Skin epidermis (tissue), 12 donors: ENCODE results near the gene CCDC120.

Experiments used
- H3K27ac ChIP-seq, 21 experiments: fragments of 200-600 bp; sonication (generic) in 11 of 21; one replicate each; pipeline ENCODE4 v1.5.0; 2020; ENCODE audit warnings: mild to moderate bottlenecking in 3 of 21, inconsistent platforms in 2 of 21, moderate library complexity in 2 of 21
- H3K4me3 ChIP-seq, 7 experiments: fragments of 200-600 bp; sonication (generic) in 2 of 7; one replicate each; pipeline ENCODE4 v1.5.0; 2020; ENCODE audit warnings: inconsistent platforms in 2 of 7, mild to moderate bottlenecking in 2 of 7, moderate library complexity in 1 of 7

Gene CCDC120

DNA sequence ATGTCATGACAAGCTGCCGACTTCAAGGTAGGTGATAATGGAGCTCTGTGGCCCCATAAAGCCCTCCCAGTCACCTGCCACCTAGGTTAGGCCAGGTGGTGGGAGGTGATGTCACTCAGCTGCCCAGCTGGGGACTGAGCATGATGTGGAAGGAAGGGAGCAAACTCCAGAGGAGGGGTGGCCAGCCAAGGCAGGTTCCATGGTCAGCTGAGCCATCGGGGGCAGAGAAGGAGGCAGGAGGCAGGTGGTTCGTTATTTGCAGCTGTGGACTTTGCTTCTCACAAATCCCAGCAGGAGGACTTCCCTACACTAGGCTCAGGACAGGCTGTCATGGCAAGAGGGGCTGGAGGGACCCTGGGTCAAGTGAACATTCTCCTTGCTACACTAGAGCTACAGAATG lies 2.1 kb downstream of the CCDC120 start:
- peak overlapping the region in 1 of 21 experiments; percentile 22 for H3K27ac ChIP-seq
- no peak overlapping the region for H3K4me3 ChIP-seq

GRCh38 chrX:49061490-49061889 lies 2.7 kb downstream of the CCDC120 start:
- H3K4me3 ChIP-seq, result no peak overlapping the region
- no peak overlapping the region for H3K27ac ChIP-seq

GRCh38 chrX:49061916-49062315 lies 3.1 kb downstream of the CCDC120 start:
- H3K27ac ChIP-seq, result no peak overlapping the region
- H3K4me3 ChIP-seq, result no peak overlapping the region

DNA sequence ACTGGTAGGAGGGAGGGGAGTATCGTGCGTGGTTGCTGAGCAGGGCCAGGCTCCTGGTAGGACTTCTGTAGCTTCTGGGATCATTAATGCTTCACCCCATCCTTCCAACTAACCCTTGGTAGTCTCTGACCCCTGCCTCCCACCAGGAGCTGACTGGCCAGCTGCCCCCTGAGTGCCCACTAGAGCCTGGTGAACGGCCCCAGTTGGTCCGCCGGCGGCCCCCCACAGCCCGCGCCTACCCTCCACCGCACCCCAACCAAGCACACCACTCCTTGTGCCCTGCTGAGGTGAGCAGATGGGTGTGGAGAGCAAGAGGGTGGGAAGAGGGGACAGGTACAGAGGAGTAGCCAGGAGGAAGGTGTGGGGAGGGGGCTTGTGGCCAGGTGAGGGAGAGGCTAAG lies 4.9 kb downstream of the CCDC120 start:
- no peak overlapping the region for H3K27ac ChIP-seq
- H3K4me3 ChIP-seq, result no peak overlapping the region

GRCh38 chrX:49064303-49064702 lies 5.5 kb downstream of the CCDC120 start:
- Histone ChIP-seq H3K4me3 (no peak overlapping the region), H3K27ac (no peak overlapping the region)

DNA sequence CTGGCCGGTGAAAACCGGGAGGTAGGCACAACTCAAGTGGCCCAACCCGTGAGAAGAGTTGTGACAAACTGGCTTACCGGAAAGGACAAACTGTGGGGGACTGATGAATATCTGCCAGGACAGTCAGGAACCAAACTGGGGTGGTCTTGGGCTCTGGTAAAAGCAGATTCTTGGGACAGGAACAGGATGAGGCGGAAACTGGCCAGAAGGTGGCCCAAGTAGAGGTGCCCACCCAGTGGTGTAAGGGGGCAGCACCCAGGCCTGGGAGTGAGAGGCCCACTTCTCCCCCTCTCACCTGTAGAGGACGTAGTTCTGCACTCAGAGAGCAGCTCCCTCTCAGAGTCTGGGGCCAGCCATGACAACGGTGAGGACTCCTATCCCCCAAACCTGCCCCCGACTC lies 5.9 kb downstream of the CCDC120 start:
- no peak overlapping the region for H3K27ac ChIP-seq
- no peak overlapping the region for H3K4me3 ChIP-seq

GRCh38 chrX:49066278-49066677 lies 7.5 kb downstream of the CCDC120 start:
- Histone ChIP-seq H3K27ac (no peak overlapping the region), H3K4me3 (no peak overlapping the region)

- Histone ChIP-seq H3K4me3 (no peak overlapping the region), H3K27ac (no peak overlapping the region)
Measured at GRCh38 chrX:49066690-49067089, 7.9 kb downstream of the CCDC120 start.

DNA sequence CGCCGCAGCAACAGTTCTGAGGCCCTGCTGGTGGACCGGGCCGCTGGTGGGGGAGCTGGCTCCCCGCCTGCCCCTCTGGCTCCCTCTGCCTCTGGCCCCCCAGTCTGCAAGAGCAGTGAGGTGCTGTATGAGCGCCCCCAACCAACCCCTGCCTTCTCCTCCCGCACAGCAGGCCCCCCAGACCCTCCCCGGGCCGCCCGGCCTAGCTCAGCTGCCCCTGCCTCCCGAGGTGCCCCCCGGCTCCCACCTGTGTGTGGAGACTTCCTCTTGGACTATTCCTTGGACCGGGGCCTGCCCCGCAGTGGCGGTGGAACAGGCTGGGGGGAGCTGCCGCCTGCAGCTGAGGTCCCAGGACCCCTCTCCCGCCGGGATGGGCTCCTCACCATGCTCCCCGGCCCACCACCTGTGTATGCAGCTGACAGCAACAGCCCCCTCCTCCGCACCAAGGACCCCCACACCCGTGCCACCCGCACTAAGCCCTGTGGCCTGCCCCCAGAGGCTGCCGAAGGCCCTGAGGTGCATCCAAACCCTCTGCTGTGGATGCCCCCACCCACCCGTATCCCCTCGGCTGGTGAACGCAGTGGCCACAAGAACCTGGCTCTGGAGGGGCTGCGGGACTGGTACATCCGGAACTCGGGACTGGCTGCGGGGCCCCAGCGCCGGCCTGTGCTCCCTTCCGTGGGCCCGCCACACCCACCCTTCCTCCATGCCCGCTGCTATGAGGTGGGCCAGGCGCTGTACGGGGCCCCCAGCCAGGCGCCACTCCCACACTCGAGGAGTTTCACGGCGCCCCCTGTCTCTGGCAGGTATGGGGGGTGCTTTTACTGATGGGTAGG lies 8.7 kb downstream of the CCDC120 start:
- H3K4me3 ChIP-seq, result no peak overlapping the region
- no peak overlapping the region for H3K27ac ChIP-seq

DNA sequence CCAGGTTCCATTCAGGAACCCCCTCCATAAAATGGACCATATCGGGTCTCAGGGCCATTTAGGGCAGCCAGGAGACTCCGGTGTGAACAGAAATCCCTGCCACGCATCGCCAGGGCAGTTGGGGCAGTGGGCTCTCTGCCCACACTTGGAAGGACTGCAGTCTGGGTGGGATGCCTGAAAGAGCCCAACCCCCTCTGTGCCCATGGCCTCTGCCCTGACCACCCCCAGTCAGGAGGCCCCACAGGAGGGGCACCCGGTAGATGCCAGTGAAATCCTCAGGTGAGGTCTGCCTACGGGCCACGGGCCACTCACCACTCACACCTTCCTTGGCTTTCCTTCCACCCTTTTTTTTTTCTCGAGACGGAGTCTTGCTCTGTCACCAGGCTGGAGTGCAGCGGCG lies 10.2 kb downstream of the CCDC120 start:
- H3K4me3 ChIP-seq, result no peak overlapping the region
- no peak overlapping the region for H3K27ac ChIP-seq

GRCh38 chrX:49070988-49071387 lies 12.2 kb downstream of the CCDC120 start:
- no peak overlapping the region for H3K27ac ChIP-seq
- no peak overlapping the region for H3K4me3 ChIP-seq

DNA sequence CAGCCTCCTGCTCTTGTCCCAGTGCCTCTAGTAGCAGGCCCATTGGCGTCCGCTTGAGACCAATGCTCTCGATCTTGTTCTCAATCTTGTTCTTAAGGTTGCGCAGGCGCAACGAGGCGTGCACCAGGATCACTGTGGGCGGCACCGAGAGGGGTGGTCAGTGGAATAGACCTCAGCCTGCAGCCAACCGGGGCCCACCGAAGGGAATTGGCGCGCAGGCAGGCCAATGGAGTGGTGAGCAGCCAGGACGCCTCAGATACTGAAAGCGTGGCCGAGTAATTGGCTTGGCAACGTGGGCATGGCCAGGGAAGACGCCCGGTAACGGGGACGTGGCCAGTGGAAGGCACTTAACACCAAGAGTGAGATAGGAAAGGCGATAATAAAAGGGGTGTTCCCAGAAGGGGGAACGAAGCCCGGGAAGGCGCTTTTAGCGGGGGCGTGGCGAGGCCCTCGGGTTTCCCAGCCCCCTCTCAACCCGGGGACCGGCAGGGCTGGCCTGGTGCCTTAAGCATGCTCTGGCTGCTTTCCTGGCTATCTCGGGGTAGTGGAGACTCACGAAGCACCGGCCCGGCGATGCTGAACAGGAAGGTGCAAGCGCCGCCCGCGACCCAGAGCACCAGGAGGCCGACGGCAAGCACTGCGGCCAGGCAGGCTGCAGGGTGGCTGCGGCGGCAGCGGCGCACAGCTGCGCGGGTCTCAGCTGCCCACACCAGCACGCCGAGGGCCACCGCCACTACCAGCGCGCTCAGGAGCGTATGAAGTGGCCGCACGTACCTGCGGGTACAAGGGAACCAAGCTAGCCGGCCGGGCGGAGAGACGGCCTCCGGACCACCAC lies 13.3 kb downstream of the CCDC120 start:
- peak overlapping the region in 6 of 7 experiments; percentile 21 to 53 (median 37) for H3K4me3 ChIP-seq
- peak overlapping the region in 1 of 21 experiments; percentile 31 for H3K27ac ChIP-seq

DNA sequence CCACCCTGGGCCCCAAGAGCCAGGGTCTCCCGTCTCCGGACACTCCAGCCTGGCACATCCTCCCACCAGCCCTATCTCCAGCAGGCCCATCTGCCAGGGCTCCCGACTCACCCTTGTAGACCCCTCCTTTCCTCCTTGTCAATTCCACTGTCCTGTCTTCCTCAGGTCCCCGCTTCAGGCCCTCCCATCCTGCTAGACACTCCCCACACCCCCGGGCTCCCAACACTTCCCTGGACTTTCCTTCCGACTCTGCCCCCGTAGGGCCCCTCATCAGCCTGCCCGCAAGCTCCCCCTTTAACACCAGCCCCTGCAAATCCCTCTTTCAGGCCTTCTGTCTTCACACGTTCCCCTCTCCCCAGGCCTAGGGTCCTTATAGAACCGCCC lies 13.9 kb downstream of the CCDC120 start:
- peak overlapping the region in 6 of 7 experiments; percentile 21 to 53 (median 37) for H3K4me3 ChIP-seq
- peak overlapping the region in 1 of 21 experiments; percentile 31 for H3K27ac ChIP-seq

DNA sequence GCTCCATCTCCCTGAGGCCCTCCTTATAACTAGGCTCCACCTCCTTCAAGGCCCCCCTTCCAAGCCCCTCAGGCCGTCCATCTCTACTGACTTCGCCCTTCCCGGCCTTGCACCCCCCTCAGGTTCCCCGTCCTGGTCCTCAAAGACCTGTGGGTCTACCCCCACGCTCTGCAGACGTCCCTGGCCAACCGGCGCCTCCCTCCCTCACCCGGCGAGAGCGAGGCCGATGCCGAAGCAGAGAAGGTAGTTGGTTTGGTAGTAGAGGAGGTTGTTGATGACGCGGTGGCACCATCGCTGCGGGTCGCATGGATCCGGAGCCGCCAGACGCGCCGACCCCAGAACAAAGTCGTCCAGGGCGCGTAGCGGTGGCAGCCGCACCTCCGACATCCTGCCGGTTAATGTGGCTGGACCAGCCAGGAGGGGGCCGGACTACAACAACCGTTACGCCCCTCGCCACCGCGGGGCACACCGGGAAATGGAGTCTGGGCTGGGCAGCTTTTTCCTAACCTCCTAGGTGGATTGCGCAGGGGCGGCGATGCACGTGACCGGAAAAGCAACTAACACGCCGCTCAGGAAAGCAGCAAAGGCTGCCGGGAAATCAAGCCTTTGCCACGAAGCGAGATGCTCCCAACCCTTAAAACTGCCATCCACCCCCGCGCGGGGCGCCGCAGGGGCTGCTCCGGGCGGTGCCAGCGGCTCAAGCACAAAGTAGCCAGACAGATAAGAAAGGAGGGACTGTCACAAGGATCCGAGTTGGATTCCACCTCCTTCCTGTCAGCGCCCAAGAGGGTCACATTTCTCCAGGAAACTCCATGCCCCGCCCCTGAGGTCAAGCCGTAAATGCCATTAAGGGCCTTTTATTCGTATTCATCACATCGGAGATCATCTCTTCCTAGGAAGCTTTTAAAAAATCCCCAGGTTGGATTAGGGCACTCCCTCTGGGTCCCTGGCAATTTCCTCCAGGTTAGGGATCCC lies 15.1 kb downstream of the CCDC120 start, which contains the start of gene PRAF2:
TSS of gene PRAF2 (minus strand) at position 402 of the 975 bp plus-strand sequence. CDS start at position 387, 15 bp downstream.
- peak within 1 kb of the TSS in 19 of 21 experiments; percentile 4 to 78 (median 64) for H3K27ac ChIP-seq
- peak within 1 kb of the TSS; percentile 28 to 53 (median 44) for H3K4me3 ChIP-seq

- Histone ChIP-seq H3K4me3 (no peak overlapping the region), H3K27ac (no peak overlapping the region)
Measured at GRCh38 chrX:49075347-49075746, 16.5 kb downstream of the CCDC120 start.

DNA sequence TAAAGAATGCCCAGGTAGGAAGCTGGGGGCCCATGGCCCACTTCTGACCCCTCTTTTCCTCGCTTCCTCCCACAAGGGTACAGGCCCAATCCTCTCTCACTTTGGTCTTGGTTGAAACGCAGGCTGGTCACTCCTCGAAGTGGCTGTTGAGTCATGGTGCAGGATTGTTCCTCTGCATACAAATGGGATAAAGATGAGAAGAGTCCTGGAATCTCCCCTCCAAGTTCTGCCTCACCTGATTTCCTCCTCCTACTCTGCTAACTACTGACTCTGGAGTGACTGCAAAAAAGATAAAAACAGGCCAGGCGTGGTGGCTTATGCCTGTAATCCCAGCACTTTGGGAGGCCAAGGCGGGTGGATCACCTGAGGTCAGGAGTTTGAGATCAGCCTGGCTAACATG lies 19.1 kb downstream of the CCDC120 start:
- H3K4me3 ChIP-seq, result no peak overlapping the region
- H3K27ac ChIP-seq, result peak overlapping the region in 1 of 21 experiments; percentile 93

DNA sequence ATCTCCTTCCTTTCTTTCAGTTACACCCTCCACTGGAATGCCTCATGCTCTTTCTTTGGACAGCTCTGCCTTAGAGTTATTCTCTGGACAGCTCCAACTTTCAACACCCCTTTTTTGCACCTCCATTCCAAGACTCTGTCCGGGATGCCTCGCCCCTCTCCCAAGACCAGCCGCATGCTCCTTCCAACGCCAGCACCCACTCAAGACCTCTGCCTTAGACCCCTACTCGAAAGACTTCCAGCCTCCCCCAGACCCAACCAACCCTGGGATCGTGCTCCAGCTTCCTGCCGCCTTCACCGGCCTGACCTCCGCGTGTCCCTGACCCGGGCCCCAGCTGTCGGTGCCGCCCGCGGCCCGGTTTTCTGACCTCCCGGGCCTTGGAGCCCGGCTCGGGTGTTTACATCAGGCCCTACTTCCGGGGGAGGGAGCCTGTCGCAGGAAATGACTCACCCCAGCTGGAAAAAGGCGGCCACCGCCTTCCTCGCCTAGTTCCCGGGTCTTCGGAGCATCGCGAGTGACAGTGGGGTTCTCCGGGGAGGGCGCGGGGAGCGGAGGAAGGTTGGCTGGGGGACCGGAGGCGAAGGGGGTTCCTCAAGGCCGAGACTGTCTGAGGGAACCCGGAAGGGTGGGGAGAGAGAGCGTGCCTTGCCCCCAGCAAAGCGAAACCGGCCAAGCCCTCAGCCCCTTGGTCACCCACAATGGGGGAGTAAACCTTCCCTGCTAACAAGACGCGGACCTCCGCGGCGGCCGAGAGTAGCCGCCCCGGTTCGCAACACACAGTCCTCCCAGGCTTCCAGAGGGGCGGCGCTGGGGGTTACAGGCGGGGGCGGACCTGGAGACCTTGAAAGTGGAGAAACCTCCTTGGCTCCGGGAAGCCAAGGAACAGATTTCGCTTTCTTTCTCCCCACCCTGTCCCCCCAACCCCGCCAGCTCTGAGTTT lies 21.0 kb downstream of the CCDC120 start, which contains the start of gene WDR45:
TSS of gene WDR45 (minus strand) at position 399 of the 940 bp plus-strand sequence. CDS start 1,792 bp downstream, outside the sequence.
- peak within 1 kb of the TSS; percentile 49 to 68 (median 59) for H3K4me3 ChIP-seq
- peak within 1 kb of the TSS; percentile 80 to 97 (median 91) for H3K27ac ChIP-seq

DNA sequence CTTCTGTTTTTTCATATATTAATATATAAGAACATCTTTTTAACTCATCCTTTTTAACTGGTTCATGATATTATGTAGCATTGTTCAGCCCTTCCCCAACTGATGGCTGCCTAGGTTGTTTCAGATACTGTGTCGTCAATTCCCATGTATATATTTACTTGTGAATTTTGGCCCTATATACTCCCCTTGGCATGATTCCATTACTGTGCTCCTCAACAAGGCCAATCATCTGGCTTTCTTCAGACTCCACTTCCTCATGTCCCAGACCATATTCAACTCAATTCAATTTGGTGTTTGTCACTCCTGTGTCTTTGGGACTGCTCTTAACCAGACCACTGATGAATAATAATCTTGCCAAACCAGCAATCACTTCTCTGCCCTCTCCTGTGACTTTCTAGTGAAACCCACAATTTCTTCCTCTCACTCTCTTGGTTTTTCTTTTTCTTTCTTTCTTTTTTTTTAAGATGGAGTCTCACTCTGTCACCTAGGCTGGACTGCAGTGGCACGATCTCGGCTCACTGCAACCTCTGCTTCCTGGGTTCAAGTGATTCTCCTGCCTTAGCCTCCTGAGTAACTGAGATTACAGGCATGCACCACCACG lies 23.6 kb downstream of the CCDC120 start:
- Histone ChIP-seq H3K27ac (no peak overlapping the region), H3K4me3 (no peak overlapping the region)
